VCaP (cell line): Measurements from ENCODE around the gene OPRM1.

ENCODE experiments used
- H3K27ac ChIP-seq: fragments of 450-650 bp; 2 replicates; pipeline ENCODE4 v1.5.1; 2017
- CTCF ChIP-seq: fragments of 450-650 bp; conservative IDR thresholded peaks from 2 replicates; pipeline ENCODE4 v1.5.1; 2017; ENCODE audit warnings: mild to moderate bottlenecking, moderate library complexity

The OPRM1 gene

GRCh38 chr6:154039231-154039842 lies at the start of gene OPRM1:
TSS of gene OPRM1 (plus strand) at chr6:154039240. CDS start at chr6:154039545, 305 bp downstream.
- TF ChIP-seq CTCF: no peak
- H3K27ac ChIP-seq: no peak within 1 kb of the TSS

- no peak overlapping the region for H3K27ac ChIP-seq
- TF ChIP-seq CTCF: no peak
Observed at GRCh38 chr6:153989989-153990388, 49.1 kb upstream of the OPRM1 start.

- TF ChIP-seq CTCF: no peak
Observed at GRCh38 chr6:153994004-153994403, 45.0 kb upstream of the OPRM1 start.

GRCh38 chr6:153994811-153995210 lies 44.2 kb upstream of the OPRM1 start:
- no peak for TF ChIP-seq CTCF
- H3K27ac ChIP-seq: no peak overlapping the region

More at GRCh38 chr6:153994004-153994403, 45.0 kb upstream of the OPRM1 start:
- no peak overlapping the region for H3K27ac ChIP-seq

GRCh38 chr6:153997221-153997620 lies 41.8 kb upstream of the OPRM1 start:
- TF ChIP-seq CTCF: no peak
- H3K27ac ChIP-seq: no peak overlapping the region

GRCh38 chr6:154001494-154002285 lies 37.4 kb upstream of the OPRM1 start:
- TF ChIP-seq CTCF: no peak
- H3K27ac ChIP-seq: no peak overlapping the region

GRCh38 chr6:154002894-154003293 lies 36.1 kb upstream of the OPRM1 start:
- no peak for TF ChIP-seq CTCF
- no peak overlapping the region for H3K27ac ChIP-seq
